Panc1 (cell line): ENCODE data around the gene PSMC1. TPM values are rescaled to one million over a fixed set of nuclear protein-coding genes. Genes with fewer than 3 reads are reported as not detected.

ENCODE experiments used
- ATAC-seq: fragments of 200-7000 bp; cut with Tn5 transposase; 2 replicates; pipeline ENCODE4 v1.9.1; 2020; ENCODE audit warnings: mild to moderate bottlenecking, moderate library complexity
- BruUV-seq: library from RNA; stranded (reverse); fragments of 400-500 nt; replicated peaks from 2 replicates; lab custom pipeline; 2021; lab: Mats Ljungman, UMichigan
- CTCF ChIA-PET: fragments of 300-600 bp; sonication (Branson Sonifier 250); formaldehyde crosslinking; loops from one replicate; lab custom pipeline; 2022; ENCODE audit warnings: antibody characterized with exemption; lab: Charles Lee
- POLR2A ChIA-PET: fragments of 300-600 bp; sonication (Branson Sonifier 250); formaldehyde crosslinking; loops from one replicate; lab custom pipeline; 2022; ENCODE audit warnings: antibody characterized with exemption; lab: Charles Lee
- DNase-seq: peaks from one replicate; pipeline ENCODE4 v3.0.0-alpha.2; 2010; ENCODE audit warnings: low read depth, low spot score
- H3K27ac ChIP-seq: 2 replicates; pipeline ENCODE4 v1.5.1; 2011; ENCODE audit warnings: mild to moderate bottlenecking, low read length, inconsistent platforms
- H3K27me3 ChIP-seq: fragments of 200-500 bp; sonication (Bioruptor generic); 2 replicates; pipeline ENCODE4 v1.6.0; 2014; ENCODE audit warnings: low read length, inconsistent platforms; ENCODE audit not compliant: control insufficient read depth, insufficient read depth
- H3K36me3 ChIP-seq: fragments of 200-500 bp; sonication (Bioruptor generic); 2 replicates; pipeline ENCODE4 v1.5.1; 2014; ENCODE audit warnings: inconsistent platforms, mild to moderate bottlenecking, low read length, moderate library complexity; ENCODE audit not compliant: control insufficient read depth, insufficient read depth
- H3K4me1 ChIP-seq: 2 replicates; pipeline ENCODE4 v1.5.1; 2011; ENCODE audit warnings: inconsistent platforms, mild to moderate bottlenecking, low read length, moderate library complexity; ENCODE audit not compliant: control insufficient read depth, insufficient read depth
- H3K4me3 ChIP-seq, 2 experiments: 2 replicates each; pipeline ENCODE4 v1.5.1; 2011 to 2012; ENCODE audit warnings: low read depth in 2 of 2, low read length in 2 of 2, mild to moderate bottlenecking in 2 of 2, inconsistent platforms in 1 of 2, moderate library complexity in 1 of 2
- H3K9me3 ChIP-seq: fragments of 200-500 bp; sonication (Bioruptor generic); 2 replicates; pipeline ENCODE4 v1.5.1; 2014; ENCODE audit warnings: low read depth, mild to moderate bottlenecking, inconsistent platforms, low read length, moderate library complexity; ENCODE audit not compliant: control insufficient read depth, insufficient read depth
- CTCF ChIP-seq: fragments of 450-650 bp; IDR thresholded peaks from 2 replicates; pipeline ENCODE4 v1.5.1; 2017; ENCODE audit warnings: mild to moderate bottlenecking
- POLR2AphosphoS5 ChIP-seq: IDR thresholded peaks from 2 replicates; pipeline ENCODE4 v1.6.1; 2012; ENCODE audit warnings: mild to moderate bottlenecking, low read depth, low read length, moderate library complexity
- REST ChIP-seq, 2 experiments: IDR thresholded peaks; 2 replicates each; pipeline ENCODE4 v1.6.1; 2011 to 2012; ENCODE audit warnings: low read depth in 2 of 2, control low read depth in 1 of 2, low read length in 1 of 2, mild to moderate bottlenecking in 1 of 2, moderate library complexity in 1 of 2; ENCODE audit not compliant: insufficient read depth in 1 of 2
- SIN3A ChIP-seq: IDR thresholded peaks from 2 replicates; pipeline ENCODE4 v1.6.1; 2012; ENCODE audit warnings: low read depth, mild to moderate bottlenecking, low read length, moderate library complexity, borderline replicate concordance; ENCODE audit not compliant: insufficient read depth
- TCF7L2 ChIP-seq: IDR thresholded peaks from 2 replicates; pipeline ENCODE4 v1.6.1; 2011; ENCODE audit warnings: mild to moderate bottlenecking, low read depth, low read length, inconsistent platforms
- in situ Hi-C: cut with HindIII; loops from 2 replicates; pipeline ENCODE4 v1.10.0; 2016; ENCODE audit warnings: low sequenced_read_pairs, low pct_unique_long_range_greater_than_20kb
- intact Hi-C: fragments of 100-400 bp; cut with micrococcal nuclease; formaldehyde crosslinking; loops from one replicate; pipeline ENCODE4 v1.10.0; 2022; ENCODE audit not compliant: unreplicated experiment
- total RNA-seq: library from RNA; stranded (reverse); gene quantifications from one replicate; pipeline ENCODE4 v1.2.1, GENCODE V29; 2021; ENCODE audit not compliant: unreplicated experiment

Gene PSMC1
- total RNA-seq, 1 experiment from 2014 or later, result 112 TPM

- no peak overlapping the region for H3K27ac ChIP-seq
- CTCF ChIA-PET, result no interaction called here
Measured at GRCh38 chr14:90277581-90278198, 21.3 kb downstream of the PSMC1 start.

More at GRCh38 chr14:90277581-90278198, 21.3 kb downstream of the PSMC1 start:
- in situ Hi-C loops, result no loop called here
- intact Hi-C loops, result no loop called here
- POLR2A ChIA-PET, result no interaction called here
- Histone ChIP-seq H3K9me3 (no peaks in the 10 kb centered on the region), H3K4me3 (no peak overlapping the region), H3K36me3 (peaks cover 2% of the 10 kb centered on the region; the same call in 1 of the 2 replicates), H3K27me3 (no peaks in the 10 kb centered on the region), H3K4me1 (no peaks in the 10 kb centered on the region)
- TF ChIP-seq TCF7L2 (no peak), POLR2AphosphoS5 (no peak), SIN3A (no peak), REST (IDR thresholded peaks at IDR 0.05; ENCODE audit: insufficient read depth in 1 of 2, low read depth in 2 of 2, low read length in 1 of 2) (no peak), CTCF (no peak)
- no peak for ATAC-seq
- DNase-seq, result no peak
- BruUV-seq, result no TSS peak
